Measurements from ENCODE around the gene CEL. TPM values are rescaled to one million over a fixed set of nuclear protein-coding genes. Genes with fewer than 3 reads are reported as not detected.
"Not testable (repeated sequence)": the region's sequence is repeated elsewhere in the genome, so short reads cannot be mapped to it uniquely, and the experiment has no call there.

CEL gene
- polyA plus RNA-seq, 4 donors = 3.5 to 5.8 (median 5.0) TPM

DNA sequence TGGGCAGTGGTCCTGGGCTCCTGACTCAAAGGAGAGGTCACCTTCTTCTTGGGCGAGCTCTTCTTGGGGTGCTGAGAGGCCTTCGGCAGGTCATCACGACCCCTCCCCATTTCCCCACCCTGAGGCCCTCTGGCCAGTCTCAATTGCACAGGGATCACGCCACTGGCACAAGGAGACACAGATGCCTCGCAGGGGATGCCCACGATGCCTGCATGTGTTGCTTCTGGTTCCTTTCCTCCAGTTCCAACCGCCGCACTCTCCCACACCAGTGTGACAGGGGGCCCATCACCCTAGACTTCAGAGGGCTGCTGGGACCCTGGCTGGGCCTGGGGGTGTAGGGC, 1.3 kb downstream of the CEL start:
- no peak for DNase-seq (ENCODE audit: low read depth in 4 of 4, low spot score in 2 of 4)

DNA sequence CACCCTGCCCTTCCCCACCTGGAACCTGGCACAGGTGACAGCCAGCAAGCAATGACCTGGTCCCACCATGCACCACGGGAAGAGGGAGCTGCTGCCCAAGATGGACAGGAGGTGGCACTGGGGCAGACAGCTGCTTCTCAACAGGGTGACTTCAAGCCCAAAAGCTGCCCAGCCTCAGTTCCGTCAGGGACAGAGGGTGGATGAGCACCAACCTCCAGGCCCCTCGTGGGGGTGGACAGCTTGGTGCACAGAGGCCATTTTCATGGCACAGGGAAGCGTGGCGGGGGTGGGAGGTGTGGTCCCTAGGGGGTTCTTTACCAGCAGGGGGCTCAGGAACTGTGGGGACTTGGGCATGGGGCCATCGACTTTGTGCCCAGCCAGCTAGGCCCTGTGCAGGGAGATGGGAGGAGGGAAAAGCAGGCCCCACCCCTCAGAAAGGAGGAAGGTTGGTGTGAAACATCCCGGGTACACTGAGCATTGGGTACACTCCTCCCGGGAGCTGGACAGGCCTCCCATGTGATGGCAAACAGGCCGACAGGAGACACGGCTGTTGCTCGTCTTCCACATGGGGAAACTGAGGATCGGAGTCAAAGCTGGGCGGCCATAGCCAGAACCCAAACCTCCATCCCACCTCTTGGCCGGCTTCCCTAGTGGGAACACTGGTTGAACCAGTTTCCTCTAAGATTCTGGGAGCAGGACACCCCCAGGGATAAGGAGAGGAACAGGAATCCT, 1.9 kb downstream of the CEL start:
- DNase-seq (ENCODE audit: low read depth in 4 of 4, low spot score in 2 of 4) = no peak

- no peak for DNase-seq (ENCODE audit: low read depth in 4 of 4, low spot score in 2 of 4)
Observed at GRCh38 chr9:133064241-133065069, 2.7 kb downstream of the CEL start.

GRCh38 chr9:133065070-133065388, 3.2 kb downstream of the CEL start:
- no peak for DNase-seq (ENCODE audit: low read depth in 4 of 4, low spot score in 2 of 4)

- DNase-seq (ENCODE audit: low read depth in 4 of 4, low spot score in 2 of 4) = no peak
Observed at GRCh38 chr9:133066181-133066983, 4.6 kb downstream of the CEL start.

DNA sequence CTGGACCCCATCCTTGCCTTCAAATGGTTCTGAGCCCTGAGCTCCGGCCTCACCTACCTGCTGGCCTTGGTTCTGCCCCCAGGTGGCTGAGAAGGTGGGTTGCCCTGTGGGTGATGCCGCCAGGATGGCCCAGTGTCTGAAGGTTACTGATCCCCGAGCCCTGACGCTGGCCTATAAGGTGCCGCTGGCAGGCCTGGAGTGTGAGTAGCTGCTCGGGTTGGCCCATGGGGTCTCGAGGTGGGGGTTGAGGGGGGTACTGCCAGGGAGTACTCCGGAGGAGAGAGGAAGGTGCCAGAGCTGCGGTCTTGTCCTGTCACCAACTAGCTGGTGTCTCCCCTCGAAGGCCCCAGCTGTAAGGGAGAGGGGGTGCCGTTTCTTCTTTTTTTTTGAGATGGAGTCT, 5.2 kb downstream of the CEL start:
- no peak for DNase-seq (ENCODE audit: low read depth in 4 of 4, low spot score in 2 of 4)

DNA sequence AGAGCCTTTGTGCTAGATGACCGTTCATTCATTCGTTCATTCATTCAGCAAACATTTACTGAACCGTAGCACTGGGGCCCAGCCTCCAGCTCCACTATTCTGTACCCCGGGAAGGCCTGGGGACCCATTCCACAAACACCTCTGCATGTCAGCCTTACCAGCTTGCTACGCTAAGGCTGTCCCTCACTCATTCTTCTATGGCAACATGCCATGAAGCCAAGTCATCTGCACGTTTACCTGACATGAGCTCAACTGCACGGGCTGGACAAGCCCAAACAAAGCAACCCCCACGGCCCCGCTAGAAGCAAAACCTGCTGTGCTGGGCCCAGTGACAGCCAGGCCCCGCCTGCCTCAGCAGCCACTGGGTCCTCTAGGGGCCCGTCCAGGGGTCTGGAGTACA, 6.0 kb downstream of the CEL start:
- DNase-seq (ENCODE audit: low read depth in 4 of 4, low spot score in 2 of 4) = no peak

DNA sequence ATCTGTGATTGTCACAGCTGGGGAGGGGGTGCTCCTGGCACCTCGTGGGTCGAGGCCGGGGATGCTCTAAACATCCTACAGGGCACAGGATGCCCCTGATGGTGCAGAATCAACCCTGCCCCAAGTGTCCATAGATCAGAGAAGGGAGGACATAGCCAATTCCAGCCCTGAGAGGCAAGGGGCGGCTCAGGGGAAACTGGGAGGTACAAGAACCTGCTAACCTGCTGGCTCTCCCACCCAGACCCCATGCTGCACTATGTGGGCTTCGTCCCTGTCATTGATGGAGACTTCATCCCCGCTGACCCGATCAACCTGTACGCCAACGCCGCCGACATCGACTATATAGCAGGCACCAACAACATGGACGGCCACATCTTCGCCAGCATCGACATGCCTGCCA, 6.7 kb downstream of the CEL start:
- not testable (repeated sequence) for DNase-seq (ENCODE audit: low read depth in 4 of 4, low spot score in 2 of 4)

DNA sequence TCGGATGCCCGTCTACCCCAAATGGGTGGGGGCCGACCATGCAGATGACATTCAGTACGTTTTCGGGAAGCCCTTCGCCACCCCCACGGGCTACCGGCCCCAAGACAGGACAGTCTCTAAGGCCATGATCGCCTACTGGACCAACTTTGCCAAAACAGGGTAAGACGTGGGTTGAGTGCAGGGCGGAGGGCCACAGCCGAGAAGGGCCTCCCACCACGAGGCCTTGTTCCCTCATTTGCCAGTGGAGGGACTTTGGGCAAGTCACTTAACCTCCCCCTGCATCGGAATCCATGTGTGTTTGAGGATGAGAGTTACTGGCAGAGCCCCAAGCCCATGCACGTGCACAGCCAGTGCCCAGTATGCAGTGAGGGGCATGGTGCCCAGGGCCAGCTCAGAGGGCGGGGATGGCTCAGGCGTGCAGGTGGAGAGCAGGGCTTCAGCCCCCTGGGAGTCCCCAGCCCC, 8.8 kb downstream of the CEL start:
- DNase-seq (ENCODE audit: low read depth in 4 of 4, low spot score in 2 of 4) = not testable (repeated sequence)

GRCh38 chr9:133070985-133071384, 9.2 kb downstream of the CEL start:
- not testable (repeated sequence) for DNase-seq (ENCODE audit: low read depth in 4 of 4, low spot score in 2 of 4)

DNA sequence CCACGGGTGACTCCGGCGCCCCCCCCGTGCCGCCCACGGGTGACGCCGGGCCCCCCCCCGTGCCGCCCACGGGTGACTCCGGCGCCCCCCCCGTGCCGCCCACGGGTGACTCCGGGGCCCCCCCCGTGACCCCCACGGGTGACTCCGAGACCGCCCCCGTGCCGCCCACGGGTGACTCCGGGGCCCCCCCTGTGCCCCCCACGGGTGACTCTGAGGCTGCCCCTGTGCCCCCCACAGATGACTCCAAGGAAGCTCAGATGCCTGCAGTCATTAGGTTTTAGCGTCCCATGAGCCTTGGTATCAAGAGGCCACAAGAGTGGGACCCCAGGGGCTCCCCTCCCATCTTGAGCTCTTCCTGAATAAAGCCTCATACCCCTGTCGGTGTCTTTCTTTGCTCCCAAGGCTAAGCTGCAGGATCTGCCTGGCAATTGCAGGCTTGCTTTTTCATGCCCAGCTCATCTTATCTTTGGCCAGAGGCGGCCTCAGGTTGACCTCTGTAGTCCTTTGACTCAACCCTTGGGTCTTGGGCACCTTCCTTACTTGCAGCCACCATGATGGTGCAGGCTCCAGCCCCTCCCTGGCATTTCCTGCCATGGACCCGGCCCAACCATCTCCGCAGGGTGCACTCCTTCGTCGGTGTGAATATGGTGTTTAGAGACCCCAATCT, 9.8 kb downstream of the CEL start:
- DNase-seq (ENCODE audit: low read depth in 4 of 4, low spot score in 2 of 4) = no peak

DNA sequence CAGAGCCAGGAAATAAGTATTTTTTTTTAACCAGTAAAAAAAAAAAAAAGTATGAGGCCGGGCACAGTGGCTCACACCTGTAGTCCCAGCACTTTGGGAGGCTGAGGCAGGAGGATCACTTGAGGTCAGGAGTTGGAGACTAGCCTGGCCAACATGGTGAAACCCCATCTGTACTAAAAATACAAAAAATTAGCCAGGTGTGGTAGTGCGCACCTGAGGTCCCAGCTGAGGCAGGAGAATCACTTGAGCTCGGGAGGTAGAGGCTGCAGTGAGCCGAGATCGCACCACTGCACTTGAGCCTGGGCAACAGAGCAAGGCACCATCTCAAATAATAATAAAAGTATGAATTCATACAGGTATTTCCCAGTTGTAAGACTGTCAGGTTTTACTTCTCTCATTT, 10.4 kb downstream of the CEL start:
- not testable (repeated sequence) for DNase-seq (ENCODE audit: low read depth in 4 of 4, low spot score in 2 of 4)

DNA sequence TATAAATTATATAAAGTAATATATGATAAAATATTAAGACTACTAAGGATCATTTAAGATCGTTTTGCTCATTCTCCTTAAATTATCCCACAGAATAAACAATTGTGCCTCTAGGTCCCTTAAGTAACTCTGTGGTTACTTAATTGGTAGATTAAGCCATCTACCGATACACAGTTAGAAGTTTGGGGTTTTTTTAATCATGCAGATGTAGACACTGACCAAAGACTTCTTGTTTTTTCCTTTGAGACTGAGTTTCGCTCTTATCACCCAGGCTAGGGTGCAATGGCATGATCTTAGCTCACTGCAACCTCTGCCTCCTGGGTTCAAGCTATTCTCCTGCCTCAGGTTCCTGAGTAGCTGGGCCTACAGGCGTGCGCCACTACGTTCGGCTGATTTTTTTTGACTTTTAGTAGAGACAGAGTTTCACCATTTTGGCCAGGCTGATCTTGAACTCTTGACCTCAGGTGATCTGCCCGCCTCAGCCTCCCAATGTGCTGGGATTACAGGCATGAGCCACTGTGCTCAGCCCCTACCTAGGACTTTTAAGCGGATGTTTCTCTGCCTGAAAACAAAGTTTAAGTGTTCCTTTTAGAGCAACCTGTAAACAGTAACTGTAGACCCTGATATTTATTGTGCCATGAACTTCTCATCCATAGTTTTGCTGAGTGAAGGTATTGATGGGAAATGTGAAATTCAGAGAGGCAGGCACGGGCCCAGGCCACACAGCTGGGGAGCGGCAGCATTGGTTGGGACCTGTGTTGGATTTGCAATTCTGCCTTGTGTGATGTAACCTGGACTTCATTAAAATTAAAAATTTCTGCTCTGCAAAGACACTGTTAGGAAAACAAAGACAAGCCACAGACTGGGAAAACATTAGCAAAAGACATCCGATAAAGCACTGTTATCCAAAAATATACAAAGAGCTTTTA, 11.6 kb downstream of the CEL start:
- DNase-seq (ENCODE audit: low read depth in 4 of 4, low spot score in 2 of 4) = no peak

- DNase-seq (ENCODE audit: low read depth in 4 of 4, low spot score in 2 of 4) = no peak
Observed at GRCh38 chr9:133074111-133074651, 12.4 kb downstream of the CEL start.

GRCh38 chr9:133075925-133076630, 14.3 kb downstream of the CEL start:
- no peak for DNase-seq (ENCODE audit: low read depth in 4 of 4, low spot score in 2 of 4)

DNA sequence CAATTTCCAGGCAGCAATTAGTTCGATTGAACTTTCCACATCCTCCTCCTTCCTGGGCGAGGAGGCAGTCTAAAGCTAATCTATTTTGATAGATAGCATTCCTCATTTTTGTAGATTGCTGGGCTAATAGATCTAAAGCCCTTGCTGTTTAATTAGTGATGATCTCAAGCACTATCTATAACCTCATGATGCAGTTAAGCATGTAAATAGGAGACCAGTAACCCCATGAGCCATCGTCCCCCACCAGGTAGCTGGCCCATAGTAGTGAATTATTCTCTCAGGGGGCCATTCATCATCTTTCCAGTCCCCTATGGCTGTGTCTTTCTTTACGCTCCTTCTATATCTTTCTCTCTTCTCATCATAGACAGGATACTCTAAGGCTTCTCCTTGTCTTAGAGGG, 14.9 kb downstream of the CEL start:
- no peak for DNase-seq (ENCODE audit: low read depth in 4 of 4, low spot score in 2 of 4)

GRCh38 chr9:133078486-133078885, 16.7 kb downstream of the CEL start:
- no peak for DNase-seq (ENCODE audit: low read depth in 4 of 4, low spot score in 2 of 4)

GRCh38 chr9:133080161-133080560, 18.4 kb downstream of the CEL start:
- DNase-seq (ENCODE audit: low read depth in 4 of 4, low spot score in 2 of 4) = no peak
